Fibroblast of mammary gland (primary cell): Measurements from ENCODE around the gene INPP5A.

Experiments used
- DNase-seq: peaks from one replicate; pipeline ENCODE4 v3.0.0-alpha.2; 2010; ENCODE audit warnings: low read depth
- H3K4me3 ChIP-seq: 2 replicates; pipeline ENCODE4 v1.5.1; 2011; ENCODE audit warnings: low read depth, mild to moderate bottlenecking, low read length, moderate library complexity; ENCODE audit not compliant: control insufficient read depth
- CTCF ChIP-seq: conservative IDR thresholded peaks from 2 replicates; pipeline ENCODE4 v1.5.1; 2011; ENCODE audit warnings: low read depth, low read length, inconsistent platforms; ENCODE audit not compliant: control insufficient read depth, insufficient read depth

INPP5A gene

DNA sequence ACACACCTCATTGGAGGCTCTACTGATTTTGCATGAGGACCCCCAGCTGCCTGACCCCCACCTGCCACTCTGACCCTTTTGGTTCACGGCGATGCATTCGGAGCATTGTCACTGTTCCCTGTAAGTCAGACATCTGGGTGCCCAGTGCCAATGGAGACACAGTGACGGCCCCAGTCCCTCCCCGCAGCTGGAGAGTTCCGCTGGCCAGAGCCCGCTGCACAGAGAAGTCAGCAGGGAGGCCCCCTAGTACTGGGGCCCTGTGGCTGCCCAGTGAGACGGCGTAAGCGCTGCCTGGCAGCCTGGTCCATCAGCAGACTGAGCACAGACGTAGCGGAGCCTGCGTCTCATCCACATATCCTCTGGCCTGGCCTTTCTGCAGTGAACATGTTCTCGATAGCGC lies 170.9 kb downstream of the INPP5A start:
- no peak overlapping the region for H3K4me3 ChIP-seq
- DNase-seq: no peak

GRCh38 chr10:132708936-132709335 lies 171.3 kb downstream of the INPP5A start:
- no peak overlapping the region for H3K4me3 ChIP-seq
- TF ChIP-seq CTCF: no peak
- no peak for DNase-seq

More for the DNA sequence above, 170.9 kb downstream of the INPP5A start:
- no peak for TF ChIP-seq CTCF

DNA sequence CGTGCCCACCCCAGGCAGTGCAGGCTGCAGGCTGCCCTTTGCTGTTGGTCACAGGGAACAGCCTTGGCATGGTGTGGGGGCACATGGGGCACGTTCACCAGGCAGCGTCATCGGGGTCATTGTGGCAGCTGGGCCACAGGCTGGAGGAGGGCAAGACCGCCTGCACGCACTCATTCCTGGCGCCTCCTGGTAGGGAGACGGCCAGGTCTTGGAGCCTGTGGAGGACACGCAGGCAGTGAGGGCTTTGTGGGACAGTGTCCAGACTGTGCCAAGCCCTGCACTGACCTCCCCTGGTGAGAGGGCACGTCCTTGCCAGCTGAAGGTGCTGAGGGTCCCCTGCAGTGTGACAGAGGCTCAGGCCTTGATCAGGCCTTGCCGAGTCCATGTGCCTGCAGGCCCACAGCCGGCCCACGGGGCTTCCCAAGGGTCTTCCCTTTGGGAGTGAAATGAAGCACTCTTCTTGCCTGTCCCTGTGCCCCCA lies 171.9 kb downstream of the INPP5A start:
- no peak for TF ChIP-seq CTCF
- no peak for DNase-seq
- H3K4me3 ChIP-seq: no peak overlapping the region

DNA sequence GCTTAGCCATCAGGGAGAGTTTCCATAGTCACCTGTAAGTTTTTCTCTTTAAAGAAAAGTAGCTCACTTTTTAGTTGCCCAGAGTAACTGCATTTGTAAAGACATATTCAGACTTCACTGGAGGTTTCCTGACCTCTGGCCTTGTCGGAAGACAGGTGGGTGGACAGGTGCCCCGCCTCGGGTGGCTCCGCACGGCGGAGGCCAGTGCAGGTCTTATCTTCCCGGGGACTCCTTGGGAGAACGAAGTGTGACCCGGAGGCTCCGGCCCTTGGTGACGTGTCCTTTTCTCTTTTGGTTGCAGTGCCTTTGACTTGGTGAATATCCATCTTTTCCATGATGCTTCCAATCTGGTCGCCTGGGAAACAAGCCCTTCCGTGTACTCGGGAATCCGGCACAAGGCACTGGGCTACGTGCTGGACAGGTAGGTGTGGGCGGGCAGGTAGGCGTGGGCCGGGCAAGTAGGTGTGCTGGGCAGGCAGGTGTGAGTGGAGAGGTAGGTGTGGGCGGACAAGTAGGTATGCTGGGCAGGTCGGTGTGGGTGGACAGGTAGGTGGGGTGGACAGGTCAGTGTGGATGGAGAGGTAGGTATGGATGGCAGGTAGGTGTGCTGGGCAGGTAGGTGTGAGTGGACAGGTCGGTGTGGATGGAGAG lies 172.6 kb downstream of the INPP5A start:
- TF ChIP-seq CTCF: no peak
- DNase-seq: no peak
- no peak overlapping the region for H3K4me3 ChIP-seq

- DNase-seq: no peak
- no peak overlapping the region for H3K4me3 ChIP-seq
- TF ChIP-seq CTCF: no peak
Measured at GRCh38 chr10:132710746-132711612, 173.4 kb downstream of the INPP5A start.

DNA sequence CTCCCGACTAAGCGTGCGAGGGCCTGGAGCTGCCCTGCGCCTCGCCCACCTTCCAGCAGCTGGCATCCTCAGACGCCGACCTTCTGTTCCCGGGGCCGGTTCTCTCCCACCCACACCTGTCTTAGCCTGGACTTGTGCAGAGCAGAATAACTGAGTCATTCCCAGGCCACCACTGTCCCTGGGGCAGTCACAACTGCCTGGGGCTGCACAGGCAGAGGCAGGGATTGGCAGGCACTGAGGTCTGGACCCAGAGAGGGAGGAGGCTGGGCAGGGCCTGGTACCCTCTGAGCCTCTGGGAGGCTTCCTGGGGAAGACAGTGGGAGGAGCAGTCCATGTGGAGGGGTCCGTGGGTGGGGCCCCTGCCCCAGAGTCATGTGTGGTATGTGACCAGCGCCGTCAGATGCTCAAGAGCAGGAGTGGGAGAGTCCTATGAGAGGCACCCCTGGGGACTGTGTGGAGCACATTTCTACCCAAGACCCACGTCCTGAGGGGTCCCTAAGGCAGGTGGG lies 174.1 kb downstream of the INPP5A start:
- H3K4me3 ChIP-seq: no peak overlapping the region
- DNase-seq: no peak
- no peak for TF ChIP-seq CTCF
